HG03066 (cell line): ENCODE results near the gene DLG4.
"Not testable (repeated sequence)": the region's sequence is repeated elsewhere in the genome, so short reads cannot be mapped to it uniquely, and the experiment has no call there.

Experiments
- ATAC-seq: cut with Tn5 transposase; IDR thresholded peaks from one replicate; pipeline ENCODE4 v1.9.1; 2021; ENCODE audit warnings: low read depth; ENCODE audit not compliant: unreplicated experiment

Gene DLG4

GRCh38 chr17:7168841-7169564, 50.6 kb downstream of the DLG4 start:
- ATAC-seq = not testable (repeated sequence)

- no peak for ATAC-seq
Measured at GRCh38 chr17:7167832-7168231, 51.8 kb downstream of the DLG4 start.

GRCh38 chr17:7166873-7167272, 52.8 kb downstream of the DLG4 start:
- ATAC-seq = no peak

- not testable (repeated sequence) for ATAC-seq
Measured at GRCh38 chr17:7159571-7159970, 60.1 kb downstream of the DLG4 start.

GRCh38 chr17:7158424-7158823, 61.2 kb downstream of the DLG4 start:
- ATAC-seq = not testable (repeated sequence)

- ATAC-seq = no peak
Measured at GRCh38 chr17:7156342-7156940, 63.2 kb downstream of the DLG4 start.

- no peak for ATAC-seq
Measured at GRCh38 chr17:7147772-7148171, 71.9 kb downstream of the DLG4 start.

GRCh38 chr17:7146115-7146514, 73.5 kb downstream of the DLG4 start:
- ATAC-seq = no peak

- no peak for ATAC-seq
Measured at GRCh38 chr17:7144213-7144612, 75.4 kb downstream of the DLG4 start.

GRCh38 chr17:7141824-7142223, 77.8 kb downstream of the DLG4 start:
- no peak for ATAC-seq

GRCh38 chr17:7139400-7139799, 80.2 kb downstream of the DLG4 start:
- no peak for ATAC-seq

GRCh38 chr17:7138800-7139381, 80.7 kb downstream of the DLG4 start:
- no peak for ATAC-seq

- ATAC-seq = no peak
Measured at GRCh38 chr17:7137171-7137943, 82.3 kb downstream of the DLG4 start.
